Calu3 (cell line): ENCODE results near the gene SND1. TPM values are rescaled to one million over a fixed set of nuclear protein-coding genes. Genes with fewer than 3 reads are reported as not detected.
A peak's percentile ranks its signal among the peaks of the same experiment; 100 is the strongest.

Experiments used
- BruUV-seq: library from RNA; stranded (reverse); fragments of 400-500 nt; replicated peaks from 2 replicates; lab custom pipeline; 2021; lab: Mats Ljungman, UMichigan
- CTCF ChIA-PET: fragments of 300-600 bp; sonication (Branson Sonifier 250); formaldehyde crosslinking; loops from one replicate; lab custom pipeline; 2022; ENCODE audit warnings: antibody characterized with exemption; lab: Charles Lee
- DNase-seq: peaks from one replicate; pipeline ENCODE4 v3.0.0; 2022
- H3K27ac Mint-ChIP-seq: one replicate; pipeline ENCODE4 v1.8.0; 2022; ENCODE audit warnings: mixed read lengths; ENCODE audit not compliant: unreplicated experiment
- H3K27me3 Mint-ChIP-seq: one replicate; pipeline ENCODE4 v1.8.0; 2022; ENCODE audit warnings: mixed read lengths; ENCODE audit not compliant: unreplicated experiment
- H3K36me3 Mint-ChIP-seq: one replicate; pipeline ENCODE4 v1.8.0; 2022; ENCODE audit warnings: mild to moderate bottlenecking, moderate library complexity, mixed read lengths; ENCODE audit not compliant: insufficient read depth, unreplicated experiment
- H3K4me1 Mint-ChIP-seq: one replicate; pipeline ENCODE4 v1.8.0; 2022; ENCODE audit warnings: mild to moderate bottlenecking, low read depth, mixed read lengths; ENCODE audit not compliant: unreplicated experiment
- H3K4me3 Mint-ChIP-seq: one replicate; pipeline ENCODE4 v1.8.0; 2022; ENCODE audit warnings: mild to moderate bottlenecking, low read depth, moderate library complexity, mixed read lengths; ENCODE audit not compliant: unreplicated experiment
- H3K9me3 Mint-ChIP-seq: one replicate; pipeline ENCODE4 v1.8.0; 2022; ENCODE audit warnings: low read depth, mixed read lengths; ENCODE audit not compliant: unreplicated experiment
- CTCF ChIP-seq: fragments of 200-600 bp; IDR thresholded peaks from one replicate; pipeline ENCODE4 v1.8.0; 2022; ENCODE audit warnings: antibody characterized with exemption; ENCODE audit not compliant: unreplicated experiment
- intact Hi-C: fragments of 100-400 bp; cut with micrococcal nuclease; formaldehyde crosslinking; loops from one replicate; pipeline ENCODE4 v1.10.0; 2022; ENCODE audit not compliant: unreplicated experiment
- total RNA-seq: library from RNA; stranded (reverse); gene quantifications from 2 replicates; pipeline ENCODE4 v1.2.3, GENCODE V29; 2022

SND1 gene
- total RNA-seq, 1 experiment from 2014 or later, result 205 TPM

GRCh38 chr7:127934711-127935110 is 282.7 kb downstream of the SND1 start:
- no peaks in the 10 kb centered on the region for H3K9me3 Mint-ChIP-seq
- H3K36me3 Mint-ChIP-seq, result peaks cover 17% of the 10 kb centered on the region
- CTCF ChIA-PET, result no interaction called here
- no peak overlapping the region for H3K4me3 Mint-ChIP-seq
- no TSS peak for BruUV-seq
- H3K27ac Mint-ChIP-seq, result no peak overlapping the region
- no peaks in the 10 kb centered on the region for H3K27me3 Mint-ChIP-seq
- intact Hi-C loops, result no loop called here
- peaks cover 23% of the 10 kb centered on the region for H3K4me1 Mint-ChIP-seq
- DNase-seq, result no peak
- TF ChIP-seq CTCF, result no peak

- H3K27ac Mint-ChIP-seq, result no peak overlapping the region
- intact Hi-C loops, result no loop called here
- H3K9me3 Mint-ChIP-seq, result no peaks in the 10 kb centered on the region
- no peak for DNase-seq
- peaks cover 24% of the 10 kb centered on the region for H3K36me3 Mint-ChIP-seq
- TF ChIP-seq CTCF, result no peak
- H3K27me3 Mint-ChIP-seq, result no peaks in the 10 kb centered on the region
- CTCF ChIA-PET, result interaction anchor here (0.6 kb wide), 1 partner anchor 1042 kb away, joined by 3 read pairs; no protein-coding TSS in a partner anchor
- no TSS peak for BruUV-seq
- no peak overlapping the region for H3K4me3 Mint-ChIP-seq
- H3K4me1 Mint-ChIP-seq, result peaks cover 23% of the 10 kb centered on the region
Observed at GRCh38 chr7:127935847-127936376, 283.9 kb downstream of the SND1 start.

DNA sequence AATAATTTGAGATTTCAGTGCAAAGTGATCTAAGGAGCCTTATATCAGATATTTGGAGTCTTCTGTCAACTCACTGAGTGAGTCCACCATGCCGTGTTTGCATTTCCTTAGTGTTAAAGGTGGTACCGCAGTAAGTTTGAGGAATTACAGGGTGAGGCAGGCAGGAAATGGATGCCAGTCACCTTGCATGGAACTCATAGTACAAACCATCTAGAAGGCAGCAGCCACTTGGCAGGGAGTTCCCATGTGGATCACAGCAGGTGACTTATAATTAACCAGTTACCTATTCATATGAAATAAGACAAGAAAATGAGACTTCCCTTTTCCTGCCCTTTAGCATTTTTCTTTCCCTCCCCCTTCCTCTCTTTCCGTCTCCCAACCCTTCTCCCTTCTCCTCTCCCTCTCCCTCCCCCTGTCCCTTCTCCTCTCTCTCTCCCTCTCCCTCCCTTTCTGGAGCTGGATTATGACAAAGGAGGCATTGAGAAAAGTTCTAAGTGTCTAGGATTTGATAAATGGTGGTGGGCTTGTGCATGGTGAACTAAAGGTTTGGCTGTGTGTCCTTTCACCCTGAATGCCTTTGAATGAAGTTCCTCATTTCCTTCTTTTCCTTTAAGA is 285.2 kb downstream of the SND1 start:
- Mint-ChIP-seq H3K4me1 (peaks cover 23% of the 10 kb centered on the region), H3K9me3 (no peaks in the 10 kb centered on the region), H3K4me3 (no peak overlapping the region), H3K36me3 (peaks cover 25% of the 10 kb centered on the region), H3K27ac (no peak overlapping the region), H3K27me3 (no peaks in the 10 kb centered on the region)
- intact Hi-C loops, result no loop called here
- no TSS peak for BruUV-seq
- CTCF ChIA-PET, result no interaction called here
- no peak for TF ChIP-seq CTCF
- DNase-seq, result no peak

DNA sequence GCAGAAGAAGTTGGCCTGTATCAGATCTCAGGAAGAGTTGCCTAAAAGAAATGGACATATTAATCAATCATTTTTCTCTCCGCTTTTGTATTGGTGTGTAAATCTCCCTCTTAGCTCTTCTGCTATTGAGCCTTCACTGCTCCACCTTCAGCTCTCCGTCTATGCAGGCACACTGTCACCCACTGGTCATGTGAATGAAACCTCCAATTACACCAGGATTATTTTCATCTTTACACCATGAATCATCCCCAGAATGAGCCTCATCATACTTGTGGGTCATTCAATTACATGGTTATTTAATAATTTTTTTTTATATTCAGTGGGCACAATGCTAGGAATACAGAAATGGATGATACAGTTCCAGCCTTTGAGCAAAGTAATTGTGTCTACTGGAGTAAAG is 286.6 kb downstream of the SND1 start:
- peaks cover 25% of the 10 kb centered on the region for H3K36me3 Mint-ChIP-seq
- intact Hi-C loops, result no loop called here
- H3K27ac Mint-ChIP-seq, result no peak overlapping the region
- no peaks in the 10 kb centered on the region for H3K9me3 Mint-ChIP-seq
- no peak for TF ChIP-seq CTCF
- H3K27me3 Mint-ChIP-seq, result no peaks in the 10 kb centered on the region
- H3K4me3 Mint-ChIP-seq, result no peak overlapping the region
- H3K4me1 Mint-ChIP-seq, result peaks cover 23% of the 10 kb centered on the region
- peak; percentile 1 for DNase-seq
- no TSS peak for BruUV-seq
- CTCF ChIA-PET, result interaction anchor here (0.6 kb wide), 1 partner anchor 62 kb away, joined by 3 read pairs; no protein-coding TSS in a partner anchor
